ENCODE data around the gene TCAP.

The TCAP gene

GRCh38 chr17:39648616-39649366 is 16.4 kb upstream of the TCAP start:
- in situ Hi-C loops (cut with HindIII; ENCODE audit: low sequenced_read_pairs) = no loop called here

DNA sequence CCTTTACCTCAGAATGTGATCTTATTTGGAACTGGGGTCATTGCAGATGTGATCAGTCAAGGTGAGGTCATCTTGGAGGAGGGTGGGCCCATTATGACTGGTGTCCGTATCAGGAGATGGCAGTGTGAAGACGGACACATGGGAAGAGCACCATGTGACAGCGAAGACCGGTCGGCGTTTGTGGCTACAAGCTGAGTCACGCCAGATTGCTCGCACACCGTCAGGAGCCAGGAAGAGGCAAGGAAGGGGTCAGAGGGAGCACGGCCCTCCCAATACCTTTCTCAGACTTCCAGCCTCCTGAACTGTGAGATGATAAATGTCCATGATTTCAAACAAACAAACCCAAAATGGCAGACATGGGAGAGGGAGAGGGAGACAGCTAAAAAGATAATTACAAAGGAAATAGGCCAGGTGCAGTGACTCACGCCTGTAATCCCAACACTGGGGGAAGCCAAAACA is 15.0 kb upstream of the TCAP start:
- in situ Hi-C loops (cut with HindIII; ENCODE audit: low sequenced_read_pairs) = no loop called here

DNA sequence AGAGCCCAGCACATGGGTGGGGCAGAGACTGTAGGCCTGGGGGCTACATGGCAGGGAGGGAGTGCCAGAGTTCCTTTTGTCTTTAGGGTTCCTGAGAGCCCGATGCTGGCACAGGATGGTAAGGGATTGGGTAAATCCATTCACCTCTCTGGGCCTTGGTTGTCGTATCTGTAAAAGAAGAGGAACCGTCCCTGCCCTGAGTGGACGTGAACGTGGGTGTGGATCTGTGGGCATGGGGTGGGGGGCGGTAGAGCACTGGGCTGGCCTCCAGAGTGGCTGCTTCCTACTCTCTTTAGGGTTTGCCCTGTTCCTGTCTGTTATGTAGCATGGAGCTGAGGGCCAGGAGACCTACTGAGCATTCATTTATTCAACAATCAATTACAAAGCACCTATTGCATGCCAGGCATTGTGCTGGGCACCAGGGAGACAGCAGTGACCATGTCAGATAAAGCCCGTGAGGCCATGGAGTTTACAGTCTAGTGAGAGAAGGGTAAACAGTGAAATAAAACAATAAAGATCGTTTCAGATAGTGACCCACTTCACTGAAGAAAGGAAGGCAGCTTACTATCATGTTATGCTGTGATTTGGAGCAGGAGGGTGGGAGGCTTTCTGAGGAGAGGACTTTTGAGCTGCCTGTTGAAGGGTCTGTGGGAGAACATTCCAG is 13.1 kb upstream of the TCAP start:
- in situ Hi-C loops (cut with HindIII; ENCODE audit: low sequenced_read_pairs) = no loop called here

GRCh38 chr17:39652587-39653315 is 12.4 kb upstream of the TCAP start:
- in situ Hi-C loops (cut with HindIII; ENCODE audit: low sequenced_read_pairs) = no loop called here

- in situ Hi-C loops (cut with HindIII; ENCODE audit: low sequenced_read_pairs) = no loop called here
Observed at GRCh38 chr17:39653316-39653661, 11.9 kb upstream of the TCAP start.

DNA sequence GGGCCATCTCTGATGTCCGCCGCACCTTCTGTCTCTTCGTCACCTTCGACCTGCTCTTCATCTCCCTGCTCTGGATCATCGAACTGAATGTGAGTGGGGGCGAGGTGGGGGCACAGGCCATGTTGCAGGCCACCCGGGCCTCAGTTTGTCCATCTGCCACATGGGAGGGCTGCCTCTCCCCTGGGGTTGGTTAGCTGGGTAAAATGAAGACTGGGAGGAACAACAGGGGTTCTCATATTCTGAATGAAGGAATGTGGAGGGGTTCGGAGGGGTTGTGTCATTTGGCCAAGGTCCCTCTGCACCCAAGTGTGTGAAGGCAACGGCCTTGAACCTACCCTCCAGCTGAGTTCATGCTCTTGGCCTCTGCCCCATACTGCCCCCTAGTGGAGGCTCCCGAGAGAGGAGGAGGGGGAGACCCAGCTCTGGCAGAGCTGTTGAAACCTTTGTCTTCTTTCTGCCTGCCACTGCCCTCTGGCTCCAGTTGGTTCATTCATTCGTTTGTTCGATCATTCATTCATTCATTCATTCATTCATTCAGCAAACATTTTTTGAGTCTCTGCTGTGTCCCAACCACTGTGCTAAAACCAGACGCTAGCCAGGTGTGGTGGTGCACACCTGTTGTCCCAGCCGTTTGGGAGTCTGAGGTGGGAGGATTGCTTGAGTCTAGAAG is 11.4 kb upstream of the TCAP start:
- in situ Hi-C loops (cut with HindIII; ENCODE audit: low sequenced_read_pairs) = no loop called here

GRCh38 chr17:39655105-39655504 is 10.0 kb upstream of the TCAP start:
- in situ Hi-C loops (cut with HindIII; ENCODE audit: low sequenced_read_pairs) = no loop called here

GRCh38 chr17:39658346-39658745 is 6.8 kb upstream of the TCAP start:
- in situ Hi-C loops (cut with HindIII; ENCODE audit: low sequenced_read_pairs) = no loop called here

DNA sequence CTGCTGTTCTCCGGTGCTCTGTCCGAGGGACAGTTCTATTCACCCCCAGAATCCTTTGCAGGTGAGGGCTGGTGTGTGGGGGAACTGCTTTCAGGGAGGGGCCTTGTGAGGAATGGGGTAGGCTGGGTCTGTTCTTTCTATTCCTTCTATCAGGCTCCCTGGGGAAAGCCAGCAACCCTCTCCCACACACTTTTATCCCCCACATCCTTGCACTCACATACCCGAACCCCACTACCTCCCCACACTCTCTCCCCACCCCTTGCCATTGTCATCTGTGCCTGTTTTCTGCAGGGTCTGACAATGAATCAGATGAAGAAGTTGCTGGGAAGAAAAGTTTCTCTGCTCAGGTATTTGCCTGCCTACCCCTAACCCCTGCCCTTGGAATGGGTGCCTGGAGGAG is 6.4 kb upstream of the TCAP start:
- in situ Hi-C loops (cut with HindIII; ENCODE audit: low sequenced_read_pairs) = no loop called here

- in situ Hi-C loops (cut with HindIII; ENCODE audit: low sequenced_read_pairs) = no loop called here
Observed at GRCh38 chr17:39659279-39660010, 5.7 kb upstream of the TCAP start.

GRCh38 chr17:39660011-39660360 is 5.2 kb upstream of the TCAP start:
- in situ Hi-C loops (cut with HindIII; ENCODE audit: low sequenced_read_pairs) = no loop called here

GRCh38 chr17:39660397-39661385 is 4.5 kb upstream of the TCAP start:
- in situ Hi-C loops (cut with HindIII; ENCODE audit: low sequenced_read_pairs) = no loop called here

GRCh38 chr17:39661744-39662541 is 3.2 kb upstream of the TCAP start:
- in situ Hi-C loops (cut with HindIII; ENCODE audit: low sequenced_read_pairs) = no loop called here

- in situ Hi-C loops (cut with HindIII; ENCODE audit: low sequenced_read_pairs) = no loop called here
Observed at GRCh38 chr17:39662551-39663339, 2.4 kb upstream of the TCAP start.

DNA sequence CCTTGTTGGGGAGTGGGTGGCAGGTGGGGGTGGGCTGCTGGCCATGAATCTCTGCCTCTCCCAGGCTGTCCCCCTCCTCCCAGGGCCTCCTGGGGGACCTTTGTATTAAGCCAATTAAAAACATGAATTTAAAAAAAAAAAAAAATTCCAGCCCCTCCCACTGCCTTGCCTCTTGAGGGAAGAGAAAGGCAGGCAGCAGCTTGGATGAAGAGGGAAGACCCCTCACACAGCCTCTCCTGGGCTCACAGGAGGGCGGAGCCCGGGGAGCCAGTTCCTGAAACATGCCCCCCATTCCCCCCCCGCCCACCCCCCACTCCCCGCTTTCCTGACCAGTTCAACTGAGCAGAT is 1.8 kb upstream of the TCAP start:
- in situ Hi-C loops (cut with HindIII; ENCODE audit: low sequenced_read_pairs) = no loop called here

DNA sequence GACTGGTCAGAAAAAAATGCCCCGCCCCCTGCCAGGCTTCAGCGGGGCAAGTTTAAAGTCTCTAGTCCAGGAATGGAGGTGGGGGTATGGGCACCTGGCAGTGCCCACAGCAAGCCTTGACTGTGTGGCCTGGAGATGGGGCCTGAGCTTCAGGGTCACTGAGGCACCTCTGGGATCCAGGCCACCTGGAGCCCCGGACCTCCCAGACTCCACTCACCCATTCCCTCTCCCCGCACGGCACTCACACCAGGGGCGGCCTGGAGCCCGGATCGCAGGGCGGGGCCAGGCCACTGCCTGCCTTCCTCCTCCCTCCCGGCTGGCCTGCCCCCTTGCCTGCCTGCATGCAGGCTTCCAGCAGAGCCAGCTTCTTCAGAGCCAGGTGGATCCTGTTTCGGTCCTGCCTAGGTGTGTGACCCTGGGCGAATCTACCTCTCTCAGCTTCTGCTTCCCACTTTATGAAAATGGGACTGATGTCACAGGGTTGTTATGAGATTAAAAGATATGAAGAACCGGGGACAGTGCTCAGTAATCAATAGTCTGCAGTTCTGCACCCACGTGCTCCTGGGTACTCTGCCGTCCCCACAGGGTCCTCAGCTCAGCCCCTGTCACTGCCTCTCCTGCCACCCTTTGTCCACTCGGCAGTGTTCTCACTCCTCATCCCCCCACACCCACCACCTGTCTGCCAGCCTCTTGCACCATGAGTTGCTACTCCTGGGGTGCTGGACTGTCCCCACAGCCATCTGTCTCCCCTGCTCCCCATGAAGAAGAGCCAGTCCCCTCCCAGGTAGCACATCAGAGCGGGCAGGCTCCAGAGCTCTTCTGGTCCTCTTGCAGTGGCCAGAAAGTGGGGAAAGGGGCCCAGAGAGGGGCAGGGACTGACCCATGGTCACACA is 1.2 kb upstream of the TCAP start:
- in situ Hi-C loops (cut with HindIII; ENCODE audit: low sequenced_read_pairs) = no loop called here

DNA sequence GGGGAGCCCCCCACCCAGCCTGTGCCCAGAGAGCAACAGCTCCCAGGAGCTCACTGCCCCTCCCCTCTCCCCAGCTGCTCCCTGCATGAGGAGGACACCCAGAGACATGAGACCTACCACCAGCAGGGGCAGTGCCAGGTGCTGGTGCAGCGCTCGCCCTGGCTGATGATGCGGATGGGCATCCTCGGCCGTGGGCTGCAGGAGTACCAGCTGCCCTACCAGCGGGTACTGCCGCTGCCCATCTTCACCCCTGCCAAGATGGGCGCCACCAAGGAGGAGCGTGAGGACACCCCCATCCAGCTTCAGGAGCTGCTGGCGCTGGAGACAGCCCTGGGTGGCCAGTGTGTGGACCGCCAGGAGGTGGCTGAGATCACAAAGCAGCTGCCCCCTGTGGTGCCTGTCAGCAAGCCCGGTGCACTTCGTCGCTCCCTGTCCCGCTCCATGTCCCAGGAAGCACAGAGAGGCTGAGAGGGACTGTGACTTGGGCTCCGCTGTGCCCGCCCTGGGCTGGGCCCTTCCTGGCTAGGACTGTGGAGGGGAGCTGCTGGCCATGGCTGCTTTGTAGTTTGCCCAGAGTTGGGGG is 584 bp downstream of the TCAP start:
- in situ Hi-C loops (cut with HindIII; ENCODE audit: low sequenced_read_pairs) = no loop called here
